ENCODE measurements around the gene PRR11. TPM values are rescaled to one million over a fixed set of nuclear protein-coding genes. Genes with fewer than 3 reads are reported as not detected.
"Not testable (repeated sequence)": the region's sequence is repeated elsewhere in the genome, so short reads cannot be mapped to it uniquely, and the experiment has no call there.

Gene PRR11
- total RNA-seq, 1 donor from 2014 or later, result 1.3 TPM

- DNase-seq, result no peak
- no peak for ATAC-seq (ENCODE audit: poor library complexity)
- intact Hi-C loops (cut with DNase I), result no loop called here
These were observed 5.6 kb upstream of the PRR11 start for GRCh38 chr17:59149841-59150511.

GRCh38 chr17:59151006-59151405, 4.5 kb upstream of the PRR11 start:
- intact Hi-C loops (cut with DNase I), result no loop called here
- DNase-seq (no peak), ATAC-seq (ENCODE audit: poor library complexity) (no peak)

- DNase-seq (no peak), ATAC-seq (ENCODE audit: poor library complexity) (no peak)
- intact Hi-C loops (cut with DNase I), result no loop called here
These were observed 4.0 kb upstream of the PRR11 start for GRCh38 chr17:59151591-59151990.

- intact Hi-C loops (cut with DNase I), result no loop called here
- DNase-seq (no peak), ATAC-seq (ENCODE audit: poor library complexity) (no peak)
These were observed 2.6 kb upstream of the PRR11 start for GRCh38 chr17:59152925-59153324.

- ATAC-seq (ENCODE audit: poor library complexity) (peak; percentile 10), DNase-seq (no peak)
- intact Hi-C loops (cut with DNase I), result loop anchor here (2.0 kb wide), 1 partner anchor 48 kb away; the partner anchor contains the start of gene TRIM37
These were observed 1.2 kb upstream of the PRR11 start for GRCh38 chr17:59154292-59154720.

GRCh38 chr17:59154721-59155438, 666 bp upstream of the PRR11 start, which contains the start of gene SKA2:
SKA2 (minus strand) TSS chr17:59155186; CDS start chr17:59155163, 23 bp downstream.
- intact Hi-C loops (cut with DNase I), result loop anchor here (2.0 kb wide), 1 partner anchor 48 kb away; the partner anchor contains the start of gene TRIM37
- peak; percentile 97 for DNase-seq
- peak; percentile 98 for ATAC-seq (ENCODE audit: poor library complexity)

GRCh38 chr17:59160157-59161025, 4.8 kb downstream of the PRR11 start:
- intact Hi-C loops (cut with DNase I), result no loop called here

GRCh38 chr17:59161477-59161876, 5.9 kb downstream of the PRR11 start:
- ATAC-seq (ENCODE audit: poor library complexity) (no peak), DNase-seq (no peak)
- intact Hi-C loops (cut with DNase I), result no loop called here

More at GRCh38 chr17:59160157-59161025, 4.8 kb downstream of the PRR11 start:
- no peak for ATAC-seq (ENCODE audit: poor library complexity)
- DNase-seq, result no peak

- ATAC-seq (ENCODE audit: poor library complexity) (no peak), DNase-seq (no peak)
- intact Hi-C loops (cut with DNase I), result no loop called here
These were observed 10.4 kb downstream of the PRR11 start for GRCh38 chr17:59165933-59166342.

- intact Hi-C loops (cut with DNase I), result no loop called here
- ATAC-seq (ENCODE audit: poor library complexity) (no peak), DNase-seq (no peak)
These were observed 12.0 kb downstream of the PRR11 start for GRCh38 chr17:59167571-59168001.

- DNase-seq, result no peak
- no peak for ATAC-seq (ENCODE audit: poor library complexity)
- intact Hi-C loops (cut with DNase I), result no loop called here
These were observed 17.0 kb downstream of the PRR11 start for GRCh38 chr17:59172436-59173004.

- intact Hi-C loops (cut with DNase I), result no loop called here
- no peak for ATAC-seq (ENCODE audit: poor library complexity)
- DNase-seq, result no peak
These were observed 19.1 kb downstream of the PRR11 start for GRCh38 chr17:59174671-59175070.

- DNase-seq, result no peak
- no peak for ATAC-seq (ENCODE audit: poor library complexity)
- intact Hi-C loops (cut with DNase I), result no loop called here
These were observed 19.5 kb downstream of the PRR11 start for GRCh38 chr17:59175076-59175475.

GRCh38 chr17:59178266-59178985, 22.9 kb downstream of the PRR11 start:
- no peak for DNase-seq
- intact Hi-C loops (cut with DNase I), result no loop called here
- ATAC-seq (ENCODE audit: poor library complexity), result no peak

- ATAC-seq (ENCODE audit: poor library complexity); intact Hi-C loops (cut with DNase I); DNase-seq: not testable (repeated sequence)
These were observed 24.1 kb downstream of the PRR11 start for GRCh38 chr17:59179601-59180000.

GRCh38 chr17:59180626-59181025, 25.1 kb downstream of the PRR11 start:
- ATAC-seq (ENCODE audit: poor library complexity) (no peak), DNase-seq (no peak)
- intact Hi-C loops (cut with DNase I), result no loop called here

- no peak for ATAC-seq (ENCODE audit: poor library complexity)
- intact Hi-C loops (cut with DNase I), result no loop called here
- no peak for DNase-seq
These were observed 25.9 kb downstream of the PRR11 start for GRCh38 chr17:59181481-59181880.

- ATAC-seq (ENCODE audit: poor library complexity) (no peak), DNase-seq (no peak)
- intact Hi-C loops (cut with DNase I), result no loop called here
These were observed 30.5 kb downstream of the PRR11 start for GRCh38 chr17:59185997-59186396.
